Hepatocyte (in vitro differentiated cells): ENCODE data around the gene MAP7.

Source experiments
- CTCF ChIP-seq: fragments of 200-600 bp; sonication (generic); IDR thresholded peaks from 2 replicates; pipeline ENCODE4 v1.5.1; 2016; ENCODE audit warnings: antibody characterized with exemption, mild to moderate bottlenecking; ENCODE audit not compliant: poor library complexity
- EZH2 ChIP-seq: fragments of 200-600 bp; sonication (generic); IDR thresholded peaks from 2 replicates; pipeline ENCODE4 v1.6.1; 2016; ENCODE audit warnings: antibody characterized with exemption, mild to moderate bottlenecking, borderline replicate concordance
- EZH2phosphoT487 ChIP-seq: fragments of 200-600 bp; sonication (generic); IDR thresholded peaks from one replicate; pipeline ENCODE4 v1.6.1; 2018; ENCODE audit warnings: antibody characterized with exemption, mild to moderate bottlenecking, low read depth, moderate library complexity; ENCODE audit not compliant: unreplicated experiment, severe bottlenecking

DNA sequence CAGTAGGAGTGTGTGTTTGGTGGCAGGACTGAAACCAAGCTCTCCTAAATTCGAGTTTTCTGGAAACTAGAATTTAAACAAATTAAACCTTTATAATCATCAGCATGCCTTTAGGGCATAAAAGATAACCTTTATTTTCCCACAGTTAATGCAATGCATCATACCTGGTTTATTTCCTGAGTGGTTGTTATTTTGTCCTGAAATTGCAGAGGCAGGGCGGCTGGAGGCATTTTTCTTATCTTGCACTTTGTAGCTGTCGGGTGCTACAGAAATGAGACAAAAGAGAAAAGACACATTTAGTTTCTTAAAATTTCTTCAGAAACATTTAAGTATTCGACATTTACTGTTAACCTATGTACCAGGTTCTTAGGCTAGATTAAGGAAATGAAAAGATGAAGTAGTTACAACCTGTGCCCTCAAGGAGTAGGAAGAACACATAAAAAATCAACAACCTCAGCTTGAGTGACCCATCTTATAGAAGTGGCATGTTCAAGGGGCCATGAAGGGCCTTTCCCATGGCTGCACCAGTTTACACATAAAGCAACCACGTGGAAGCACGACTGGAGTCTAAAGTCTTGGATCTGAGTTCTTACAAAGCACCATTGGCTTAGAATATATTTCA lies 128.6 kb downstream of the MAP7 start:
- TF ChIP-seq CTCF (no peak), EZH2 (no peak), EZH2phosphoT487 (no peak)
